ENCODE measurements around the gene NUBPL.
"Not testable (repeated sequence)": the region's sequence is repeated elsewhere in the genome, so short reads cannot be mapped to it uniquely, and the experiment has no call there.

NUBPL gene

DNA sequence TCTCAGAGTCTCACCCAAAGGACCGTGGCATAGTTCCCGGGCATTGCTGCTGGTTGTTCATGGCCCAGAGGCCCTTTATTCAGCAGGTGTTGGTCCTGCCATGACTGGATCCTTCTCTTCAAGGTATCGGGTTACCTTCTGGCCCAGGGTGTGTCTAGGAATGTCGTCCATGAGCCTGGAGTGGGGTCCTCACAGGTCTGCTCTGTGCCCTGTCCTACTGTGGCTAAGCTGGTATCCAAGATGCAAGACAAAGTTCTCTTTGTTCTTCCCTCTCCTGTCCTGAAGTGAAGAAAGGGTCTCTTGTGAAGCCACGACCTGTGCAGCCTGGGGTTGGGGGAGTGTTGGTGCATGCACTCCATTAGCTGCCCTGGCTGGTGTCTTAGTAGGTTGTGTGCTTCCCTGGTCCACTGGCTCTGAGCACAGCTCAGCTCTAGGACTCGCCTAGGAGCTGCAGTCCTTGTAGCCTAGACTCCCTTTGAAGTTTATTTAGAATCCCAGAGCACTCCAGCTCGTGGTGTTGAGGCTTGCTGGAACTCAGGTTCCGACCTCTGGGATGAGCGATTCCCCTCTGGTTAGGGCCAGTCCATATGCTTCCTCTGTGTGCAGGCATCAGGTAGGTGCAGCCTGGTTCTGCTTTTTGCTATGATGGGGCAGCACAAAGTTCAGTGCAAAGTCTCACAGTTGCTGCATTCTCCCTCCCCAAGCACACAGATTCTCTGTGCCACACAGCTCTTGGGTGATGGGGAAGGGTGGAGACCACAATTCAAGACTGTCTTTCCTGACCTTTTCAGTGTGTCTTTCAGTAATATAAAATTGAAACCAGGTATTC, 117.4 kb downstream of the NUBPL start:
- no peak for DNase-seq

DNA sequence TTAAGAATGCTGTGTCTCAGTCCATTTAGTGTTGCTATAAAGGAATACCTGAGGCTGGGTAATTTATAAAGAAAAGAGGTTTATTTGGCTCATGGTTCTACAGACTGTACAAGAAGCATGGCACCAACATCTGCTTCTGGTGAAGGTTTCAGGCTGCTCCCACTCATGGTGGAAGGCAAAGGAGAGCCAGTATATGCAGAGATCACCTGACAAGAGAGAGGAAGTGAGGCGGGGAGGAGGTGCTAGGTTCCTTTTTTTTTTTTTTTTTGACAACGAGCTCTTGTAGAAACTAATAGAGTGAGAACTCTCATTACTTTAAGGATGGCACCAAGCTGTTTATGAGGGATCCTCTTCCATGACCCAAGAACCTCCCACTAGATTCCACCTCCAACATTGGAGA, 121.6 kb downstream of the NUBPL start:
- no peak for DNase-seq

- no peak for DNase-seq
Measured at GRCh38 chr14:31687726-31688125, 126.5 kb downstream of the NUBPL start.

DNA sequence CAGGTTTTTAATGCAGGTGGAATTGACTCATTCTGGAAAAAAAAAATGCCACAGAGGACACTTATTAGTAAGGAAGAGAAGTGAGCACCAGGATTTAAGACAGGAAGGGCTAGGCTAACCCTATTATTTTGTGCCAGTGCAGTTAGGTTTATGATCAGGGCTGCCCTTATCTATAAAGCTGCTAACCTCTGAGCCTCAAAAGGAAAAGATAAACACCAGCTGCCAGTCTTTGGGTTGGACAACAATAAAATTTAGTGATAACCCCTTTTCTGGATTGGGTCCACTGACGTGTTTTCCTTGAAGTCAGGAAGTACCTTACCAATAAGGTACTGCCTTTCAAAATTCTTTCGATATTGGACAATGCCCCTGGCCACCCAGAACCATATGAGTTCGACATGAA, 128.9 kb downstream of the NUBPL start:
- no peak for DNase-seq

DNA sequence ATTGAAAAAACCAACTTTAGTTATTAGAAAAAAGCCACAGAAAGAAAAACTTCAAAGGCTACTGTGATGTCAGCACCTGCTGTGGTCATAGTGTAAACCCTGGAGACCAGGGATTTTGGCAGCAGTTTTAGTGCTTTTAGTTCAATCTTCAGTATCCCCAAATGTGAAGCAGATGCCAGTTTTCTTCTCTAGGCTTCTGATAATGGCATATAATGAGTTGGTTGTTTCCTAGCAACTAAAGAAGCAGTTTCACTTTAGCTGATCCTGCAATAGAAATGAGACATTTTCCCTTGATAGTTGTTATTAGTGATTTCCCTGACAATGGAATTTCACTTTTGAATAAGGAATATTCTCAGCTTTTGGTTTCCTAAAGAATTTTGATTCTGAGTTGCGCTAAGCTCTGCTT, 131.2 kb downstream of the NUBPL start:
- no peak for DNase-seq

DNA sequence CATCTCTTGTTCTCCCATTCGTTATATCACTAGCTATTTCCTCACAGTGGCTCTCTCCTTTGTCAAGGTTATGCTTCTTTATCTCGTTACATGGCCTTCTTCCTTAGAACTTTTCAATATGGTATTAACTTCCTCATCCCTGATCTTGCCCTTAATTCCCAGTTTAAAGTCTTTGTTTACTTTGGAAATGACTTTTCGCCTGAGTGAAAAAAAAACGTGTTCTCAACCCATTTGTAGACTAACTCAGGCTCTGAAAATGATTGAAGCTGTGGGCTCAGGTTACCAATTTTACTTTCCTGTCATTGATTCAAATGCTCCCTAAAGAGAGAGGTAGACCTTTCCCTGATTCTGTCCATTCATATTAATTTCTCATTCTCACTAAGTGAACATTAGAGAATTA, 135.2 kb downstream of the NUBPL start:
- no peak for DNase-seq

- no peak for DNase-seq
Measured at GRCh38 chr14:31699809-31700208, 138.6 kb downstream of the NUBPL start.

DNA sequence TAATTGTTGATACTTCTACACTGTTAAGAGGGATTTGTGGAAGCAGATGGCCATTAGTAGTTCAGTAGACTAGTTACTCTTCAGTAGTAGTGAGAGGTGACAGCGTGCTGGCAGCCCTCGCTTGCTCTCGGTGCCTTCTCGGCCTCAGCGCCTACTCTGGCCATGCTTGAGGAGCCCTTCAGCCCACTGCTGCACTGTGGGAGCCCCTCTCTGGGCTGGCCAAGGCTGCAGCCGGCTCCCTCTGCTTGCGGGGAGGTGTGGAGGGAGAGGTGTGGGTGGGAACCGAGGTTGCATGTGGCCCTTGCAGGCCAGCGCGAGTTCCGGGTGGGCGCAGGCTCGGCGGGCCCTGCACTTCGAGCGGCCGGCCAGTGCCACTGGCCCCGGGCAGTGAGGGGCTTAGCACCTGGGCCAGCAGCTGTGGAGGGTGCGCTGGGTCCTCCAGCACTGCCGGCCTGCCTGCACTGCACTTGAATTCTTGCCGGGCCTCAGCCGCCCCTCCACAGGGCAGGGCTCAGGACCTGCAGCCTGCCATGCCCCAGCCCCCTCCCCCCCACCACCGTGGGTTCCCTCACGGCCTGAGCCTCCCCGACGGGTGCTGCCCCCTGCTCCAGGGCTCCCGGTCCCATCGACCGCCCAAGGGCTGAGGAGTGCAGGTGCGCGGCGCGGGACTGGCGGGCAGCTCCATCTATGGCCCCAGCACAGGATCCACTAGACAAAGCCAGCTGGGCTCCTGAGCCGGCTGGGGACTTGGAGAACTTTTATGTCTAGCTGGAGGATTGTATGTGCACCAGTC, 139.3 kb downstream of the NUBPL start:
- no peak for DNase-seq

GRCh38 chr14:31702130-31702529, 140.9 kb downstream of the NUBPL start:
- no peak for DNase-seq

- DNase-seq = no peak
Measured at GRCh38 chr14:31703056-31703455, 141.9 kb downstream of the NUBPL start.

DNA sequence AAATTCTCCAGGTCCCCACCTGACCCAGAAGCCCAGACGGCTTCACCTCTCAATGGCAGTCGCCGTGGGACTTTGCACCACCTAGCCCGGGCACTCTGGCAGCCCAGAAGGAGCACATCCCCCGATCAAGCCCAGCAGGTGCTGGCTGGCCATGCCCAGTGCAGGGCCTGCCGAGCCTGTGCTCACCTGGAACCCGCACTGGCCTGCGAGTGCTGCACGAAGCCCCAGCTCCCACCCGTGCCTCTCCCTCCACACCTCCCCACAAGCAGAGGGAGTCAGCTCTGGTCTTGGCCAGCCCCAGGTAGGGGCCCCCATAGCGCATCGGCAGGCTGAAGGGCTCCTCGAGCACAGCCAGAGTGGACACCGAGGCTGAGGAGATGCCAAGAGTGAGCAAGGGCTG, 144.5 kb downstream of the NUBPL start:
- no peak for DNase-seq

DNA sequence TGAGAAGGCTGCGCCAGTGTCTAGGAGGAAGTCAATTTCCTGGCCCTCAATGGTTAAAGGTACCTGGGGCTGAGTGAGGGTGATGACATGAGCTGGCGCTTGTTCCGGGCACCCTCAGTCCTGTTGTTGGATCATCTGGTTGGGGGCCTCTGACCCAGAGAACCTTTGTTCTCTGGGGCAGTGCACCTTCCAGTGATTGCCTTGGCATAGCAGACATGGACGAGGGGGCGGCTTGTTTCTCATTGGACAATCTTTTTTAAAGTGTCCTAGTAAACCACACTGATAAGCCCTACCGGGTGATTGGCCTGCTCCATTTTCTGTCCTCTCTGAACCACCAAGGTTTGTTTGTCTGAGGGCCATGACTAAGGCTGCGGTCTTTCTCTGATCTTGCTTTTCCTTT, 147.5 kb downstream of the NUBPL start:
- DNase-seq = not testable (repeated sequence)

GRCh38 chr14:31712244-31713127, 151.3 kb downstream of the NUBPL start:
- no peak for DNase-seq

DNA sequence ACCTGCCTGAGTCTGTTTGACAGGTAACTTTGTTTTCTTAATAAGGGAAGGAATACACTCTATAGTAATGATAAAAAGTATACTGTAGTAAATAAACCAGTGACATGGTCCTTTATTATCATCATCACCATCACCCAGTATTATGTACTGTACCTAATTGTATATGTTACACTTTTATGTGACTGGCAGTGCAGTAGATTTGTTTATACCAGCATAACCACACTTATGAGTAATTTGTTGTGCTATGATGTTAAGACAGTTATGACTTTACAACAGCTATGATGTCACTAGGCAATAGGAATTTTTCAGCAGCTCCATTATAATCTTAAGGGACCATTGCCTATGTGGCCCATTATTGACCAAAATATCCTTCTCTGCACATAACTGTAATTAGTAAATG, 155.0 kb downstream of the NUBPL start:
- no peak for DNase-seq

- no peak for DNase-seq
Measured at GRCh38 chr14:31717294-31718085, 156.3 kb downstream of the NUBPL start.

- no peak for DNase-seq
Measured at GRCh38 chr14:31718585-31718984, 157.4 kb downstream of the NUBPL start.

- DNase-seq = no peak
Measured at GRCh38 chr14:31718985-31719384, 157.8 kb downstream of the NUBPL start.

DNA sequence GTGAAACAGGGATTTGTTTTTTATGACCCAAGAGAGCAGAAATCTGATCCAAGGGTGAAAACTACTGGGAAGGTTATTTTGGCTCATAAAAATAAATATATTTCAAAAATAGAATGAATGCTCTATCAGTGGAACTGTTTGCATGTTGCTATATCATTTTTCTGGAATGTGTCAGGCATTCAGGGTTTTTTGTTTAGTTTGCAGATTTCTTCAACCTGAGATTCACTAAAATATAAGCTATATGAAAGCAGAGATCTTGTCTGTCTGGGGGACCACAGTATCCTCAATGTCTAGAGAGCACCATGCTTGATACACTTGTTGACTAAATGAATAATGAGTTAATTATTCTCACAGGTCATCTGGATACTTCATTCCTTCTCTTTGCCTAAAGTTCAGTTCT, 165.1 kb downstream of the NUBPL start:
- no peak for DNase-seq

DNA sequence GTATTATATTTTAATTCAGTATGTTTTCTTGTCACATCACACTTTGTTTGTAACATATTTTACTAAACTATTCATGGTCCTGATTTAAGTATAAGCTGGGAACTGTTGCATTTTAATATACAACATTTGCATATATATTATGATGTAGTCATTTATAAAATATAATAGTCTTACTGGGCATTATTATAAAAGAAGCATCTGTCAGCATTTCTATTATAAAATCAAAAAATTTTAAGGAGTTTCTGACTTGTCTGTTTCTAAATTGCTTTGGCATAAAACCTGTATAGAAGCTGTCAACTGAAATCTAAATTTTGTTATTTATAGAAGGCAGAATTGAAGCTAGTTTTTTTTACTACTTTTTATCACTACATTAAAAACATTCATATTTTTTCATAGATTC, 166.6 kb downstream of the NUBPL start:
- DNase-seq = no peak

GRCh38 chr14:31740688-31741087, 179.5 kb downstream of the NUBPL start:
- DNase-seq = no peak

- DNase-seq = no peak
Measured at GRCh38 chr14:31745741-31746140, 184.5 kb downstream of the NUBPL start.

DNA sequence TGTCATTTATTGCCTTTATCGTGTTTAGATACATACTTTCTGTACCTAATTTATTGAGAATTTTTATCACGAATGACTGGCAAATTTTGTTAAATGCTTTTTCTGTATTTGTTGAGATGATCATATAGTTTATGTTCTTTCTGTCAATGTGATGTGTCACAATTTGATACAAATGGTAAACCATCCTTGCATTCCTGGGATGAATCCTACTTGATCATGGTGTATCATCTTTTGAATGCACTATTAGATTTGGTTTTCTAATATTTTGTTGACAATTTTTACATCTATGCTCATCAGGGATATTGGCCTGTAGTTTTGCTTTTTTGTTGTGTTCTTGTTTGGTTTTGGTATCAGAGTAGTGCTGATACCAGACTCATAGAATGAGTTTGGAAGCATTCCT, 185.1 kb downstream of the NUBPL start:
- DNase-seq = no peak

DNA sequence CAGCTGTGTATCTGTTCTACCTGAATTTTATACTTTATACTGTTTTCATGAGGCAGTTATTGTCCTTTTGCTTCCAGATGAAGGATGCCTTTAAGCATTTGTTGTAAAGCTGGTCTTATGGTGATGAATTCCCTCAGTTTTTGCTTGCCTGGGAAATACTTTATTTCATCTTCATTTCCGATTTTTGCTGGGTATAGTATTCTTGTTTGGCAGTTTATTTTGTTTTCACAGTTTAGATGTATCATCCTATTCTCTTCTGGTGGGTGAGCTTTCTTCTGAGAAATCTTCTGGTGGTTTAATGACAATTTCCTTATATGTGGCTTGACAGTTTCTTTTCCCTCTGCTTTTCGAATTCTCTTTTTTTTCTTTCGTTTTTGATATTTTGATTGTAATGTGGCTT, 188.1 kb downstream of the NUBPL start:
- no peak for DNase-seq
